Stimulated activated CD8-positive, alpha-beta memory T cell treated with anti-CD3 and anti-CD28 coated beads, Interleukin-4, amount 100 ng/mL, for 24 hours (primary cell): ENCODE results near the gene ZKSCAN2.

Source experiments
- DNase-seq: peaks from one replicate; pipeline ENCODE4 v3.0.0-alpha.2; 2020; ENCODE audit warnings: low read depth

Gene ZKSCAN2

DNA sequence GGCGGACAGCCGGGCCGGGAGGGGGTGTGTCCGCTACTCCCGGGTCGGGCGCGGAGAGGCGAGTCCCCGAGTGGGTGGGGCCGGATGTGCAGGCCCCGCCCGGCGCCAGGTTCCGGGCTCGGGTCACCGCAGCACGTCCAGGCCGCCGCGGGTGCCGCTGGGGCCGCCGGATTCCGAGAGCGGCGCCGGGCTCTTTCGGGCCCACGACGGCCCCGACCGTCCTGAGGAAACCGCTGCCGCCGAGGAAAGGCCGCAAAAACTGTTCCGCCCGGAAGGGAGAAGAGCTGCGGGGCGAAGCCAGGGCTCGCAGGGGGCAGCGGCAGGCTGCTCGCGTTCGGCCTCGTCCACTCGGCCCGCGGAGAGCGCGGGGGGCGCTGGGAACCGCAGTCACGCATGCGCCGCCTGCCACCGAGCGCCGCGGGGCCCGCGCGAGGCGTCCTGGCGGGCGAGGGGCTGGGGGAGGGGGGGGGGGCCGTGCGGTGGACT, at the start of gene ZKSCAN2:
Gene ZKSCAN2, minus strand, starts transcription at position 376 of the 486 bp plus-strand sequence. CDS start 718 bp downstream, outside the sequence.
- DNase-seq, result peak; percentile 79

DNA sequence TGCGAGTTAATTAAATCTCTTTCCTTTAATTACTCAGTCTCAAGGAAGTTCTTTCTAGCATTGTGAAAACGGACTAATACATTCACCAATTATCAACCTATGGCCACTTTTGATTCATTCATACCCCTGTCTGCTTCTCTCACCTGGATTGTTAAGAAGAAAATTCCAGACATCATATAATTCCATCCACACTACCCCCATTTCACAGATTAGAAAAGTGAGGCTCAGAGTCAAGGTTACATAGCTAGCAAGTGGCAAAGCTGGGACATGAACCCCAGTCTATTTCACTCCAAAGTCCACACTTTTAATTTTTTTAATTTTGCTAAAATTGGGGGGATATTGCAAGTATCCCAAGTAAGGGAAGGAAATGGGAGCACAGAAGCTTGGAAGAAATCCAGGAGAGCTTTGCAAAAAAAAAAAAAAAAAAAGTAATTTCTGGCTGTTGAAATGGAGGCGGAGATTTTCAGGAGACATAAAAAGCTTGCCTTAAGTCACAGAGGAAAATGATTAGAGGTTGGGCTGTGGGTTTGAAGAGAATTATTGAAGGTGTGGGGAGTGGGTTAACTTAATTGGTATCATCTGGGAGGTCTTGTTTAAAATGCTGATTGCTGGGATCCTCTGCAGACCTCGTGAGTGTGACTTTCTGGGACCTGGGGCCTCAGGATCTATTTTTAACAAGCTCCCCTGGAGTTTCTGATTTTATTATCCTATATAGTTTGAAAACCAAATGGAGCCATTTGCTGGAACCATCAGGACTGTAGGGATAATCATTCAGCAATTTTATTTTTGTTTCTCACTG, 42.3 kb upstream of the ZKSCAN2 start:
- DNase-seq, result no peak

DNA sequence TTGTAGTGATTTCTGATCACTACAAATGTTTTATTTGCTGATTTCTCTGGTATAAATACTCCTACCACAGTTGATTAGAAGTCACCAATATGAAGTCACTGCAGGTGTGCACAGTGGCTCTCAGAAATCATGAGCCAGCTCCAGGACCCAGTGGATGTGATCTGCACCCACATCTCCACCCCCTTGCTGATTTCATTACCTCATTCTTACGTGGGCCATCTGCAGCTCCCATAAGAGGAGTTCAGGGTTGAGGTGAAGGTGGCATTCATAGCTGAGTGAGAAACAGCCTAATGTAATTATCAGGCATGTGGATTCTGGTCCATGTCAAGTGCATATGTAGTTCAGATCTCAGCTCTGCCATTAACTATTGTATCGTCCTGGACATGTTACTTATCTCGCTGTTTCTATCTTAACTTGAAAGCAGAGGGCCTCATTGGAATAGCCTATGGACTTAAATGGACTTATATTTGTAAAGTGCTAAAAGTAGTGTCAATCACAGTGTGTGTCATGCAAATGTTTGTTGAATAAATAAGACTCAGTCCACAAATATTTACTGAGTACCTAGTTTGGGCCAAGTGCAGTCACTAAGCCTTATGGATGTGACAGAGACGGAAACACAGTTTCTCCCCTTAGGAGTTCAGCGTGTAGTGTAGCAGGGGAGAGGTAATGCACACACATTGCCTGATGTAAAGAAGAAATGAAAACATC, 40.7 kb upstream of the ZKSCAN2 start:
- no peak for DNase-seq

DNA sequence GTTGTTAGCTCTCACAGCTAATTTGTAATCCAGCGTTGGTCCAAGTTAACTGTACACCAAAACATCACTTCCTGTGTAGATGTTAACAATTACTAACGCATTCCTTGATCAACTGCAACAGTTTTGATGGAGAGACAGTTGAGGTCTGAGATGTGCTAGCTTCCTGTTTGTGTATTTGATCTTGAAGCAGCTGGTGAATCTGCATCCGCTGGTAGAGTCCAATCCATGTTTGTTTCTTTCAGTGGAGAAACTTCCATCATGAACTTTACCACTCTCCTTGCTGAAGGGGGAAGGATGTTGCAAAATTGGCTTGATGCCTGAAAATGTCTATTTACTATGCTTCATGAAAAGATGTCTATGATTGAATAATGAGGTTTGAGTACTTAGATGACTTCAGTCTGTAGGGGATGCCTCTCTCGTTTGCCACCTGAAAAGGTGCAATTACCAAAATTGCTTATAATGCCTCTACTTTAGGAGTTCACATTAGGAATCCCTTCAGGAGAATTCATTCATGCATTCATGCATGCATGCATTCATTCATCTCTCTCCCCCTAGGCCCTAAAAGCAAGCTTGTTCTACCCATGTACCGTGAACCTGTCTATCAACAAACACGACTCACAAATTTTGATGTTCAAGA, 39.6 kb upstream of the ZKSCAN2 start:
- no peak for DNase-seq

DNA sequence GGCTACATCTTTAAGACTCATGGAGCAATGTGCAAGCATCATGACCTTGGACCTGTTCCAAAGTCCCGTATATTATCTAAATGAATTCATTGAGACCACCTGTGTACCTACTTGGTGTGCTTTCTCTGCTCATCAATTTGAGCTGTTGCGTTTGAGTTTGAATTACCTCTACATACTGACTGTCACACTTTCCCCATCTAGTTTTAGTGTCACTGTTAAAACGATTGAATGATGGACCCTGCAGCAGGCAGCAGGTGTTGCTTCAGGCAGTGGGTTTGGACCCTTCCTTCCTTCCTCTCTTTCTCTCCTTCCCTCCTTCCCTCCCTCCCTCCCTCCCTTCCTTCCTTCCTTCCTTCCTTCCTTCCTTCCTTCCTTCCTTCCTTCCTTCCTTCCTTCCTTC, 33.9 kb upstream of the ZKSCAN2 start:
- no peak for DNase-seq

DNA sequence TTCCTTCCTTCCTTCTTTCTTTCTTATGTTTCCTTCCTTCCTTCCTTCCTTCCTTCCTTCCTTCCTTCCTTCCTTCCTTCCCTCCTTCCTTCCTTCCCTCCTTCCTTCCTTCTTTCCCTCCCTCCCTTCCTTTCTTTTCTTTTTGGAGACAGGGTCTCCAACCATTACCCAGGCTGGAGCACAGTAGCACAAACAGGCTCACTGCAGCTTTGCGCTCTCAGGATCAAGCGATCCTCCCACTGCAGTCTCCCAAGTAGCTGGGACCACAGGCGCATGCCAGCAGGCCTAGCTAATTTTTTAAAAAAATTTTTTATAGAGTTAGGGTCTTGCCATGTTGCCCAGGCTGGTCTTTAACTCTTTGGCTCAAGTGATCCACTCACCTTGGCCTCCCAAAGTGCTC, 31.8 kb upstream of the ZKSCAN2 start:
- DNase-seq, result no peak

DNA sequence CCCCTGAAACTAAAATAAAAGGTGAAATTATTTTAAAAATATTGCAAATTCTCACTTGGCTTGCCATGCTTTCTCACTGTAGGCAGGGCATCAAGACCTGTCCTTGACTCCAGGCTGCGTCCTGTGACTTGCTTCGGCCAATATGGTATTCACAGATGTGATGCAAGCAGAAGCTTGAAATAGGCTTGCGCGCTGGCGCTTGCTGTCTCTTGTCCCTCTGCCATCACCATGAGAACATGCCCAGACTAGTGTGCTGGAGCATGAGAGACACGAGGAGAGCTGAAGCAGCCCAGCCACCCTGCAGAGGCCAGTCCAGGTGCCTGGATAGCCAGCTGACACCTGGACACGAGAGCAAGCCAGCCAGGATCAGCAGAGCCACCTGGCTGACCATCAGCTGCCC, 21.8 kb upstream of the ZKSCAN2 start:
- no peak for DNase-seq

DNA sequence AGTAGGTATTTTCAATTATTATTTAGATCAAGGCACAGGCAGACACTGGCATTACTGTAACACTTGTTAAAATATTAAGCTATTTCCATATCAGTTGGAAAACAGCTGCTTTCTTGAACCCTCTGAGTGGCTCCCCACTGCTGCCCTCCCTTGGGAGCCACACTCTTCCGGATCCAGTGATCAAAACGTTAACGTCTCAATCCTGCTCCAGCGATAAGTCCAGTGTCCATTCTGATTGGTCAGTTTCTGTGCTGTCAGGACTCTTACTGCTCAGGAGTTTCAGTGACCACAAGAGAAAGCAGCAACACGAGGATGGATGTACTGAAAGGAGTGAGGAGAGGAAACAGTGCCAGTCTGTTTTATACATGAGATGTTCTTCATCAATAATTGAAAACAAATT, 13.8 kb upstream of the ZKSCAN2 start:
- DNase-seq, result no peak

DNA sequence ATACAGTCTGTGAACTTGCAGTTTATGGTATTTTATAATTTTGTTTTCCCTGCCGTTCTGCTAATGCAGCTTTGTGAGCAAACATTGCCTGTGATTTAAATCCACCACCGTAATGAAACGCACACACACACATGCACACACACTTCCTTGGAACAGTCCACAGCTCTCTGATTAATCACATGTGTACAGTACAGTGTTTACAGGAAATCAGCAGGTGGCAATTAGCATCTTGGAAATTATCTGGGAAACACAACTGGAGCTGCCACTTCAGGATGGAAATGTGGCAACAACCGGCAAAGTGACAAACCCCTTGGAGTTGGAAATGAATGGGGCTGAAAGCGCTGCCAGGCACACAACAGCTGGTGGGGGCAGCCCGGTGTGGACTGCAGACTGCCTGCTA, 12.9 kb upstream of the ZKSCAN2 start:
- DNase-seq, result no peak

DNA sequence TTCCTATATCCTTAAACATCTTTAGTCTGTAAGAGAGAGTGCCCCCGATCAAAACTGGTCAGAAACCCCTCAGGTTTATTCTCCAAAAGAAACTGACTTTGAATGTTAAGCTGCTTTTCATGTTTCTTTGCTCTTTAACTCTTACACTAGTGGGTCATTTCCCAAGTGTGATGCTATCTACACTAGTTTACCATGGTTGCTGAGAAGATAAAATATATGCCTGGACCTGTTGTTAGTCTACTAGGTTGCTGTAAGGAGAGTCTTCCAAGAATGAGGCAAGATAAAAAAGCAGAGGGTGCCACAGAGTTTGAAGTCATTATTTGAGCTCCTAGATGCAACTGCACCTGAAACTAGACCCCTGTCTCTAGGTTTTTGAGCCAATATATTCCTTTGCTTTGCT, 12.2 kb upstream of the ZKSCAN2 start:
- DNase-seq, result no peak

DNA sequence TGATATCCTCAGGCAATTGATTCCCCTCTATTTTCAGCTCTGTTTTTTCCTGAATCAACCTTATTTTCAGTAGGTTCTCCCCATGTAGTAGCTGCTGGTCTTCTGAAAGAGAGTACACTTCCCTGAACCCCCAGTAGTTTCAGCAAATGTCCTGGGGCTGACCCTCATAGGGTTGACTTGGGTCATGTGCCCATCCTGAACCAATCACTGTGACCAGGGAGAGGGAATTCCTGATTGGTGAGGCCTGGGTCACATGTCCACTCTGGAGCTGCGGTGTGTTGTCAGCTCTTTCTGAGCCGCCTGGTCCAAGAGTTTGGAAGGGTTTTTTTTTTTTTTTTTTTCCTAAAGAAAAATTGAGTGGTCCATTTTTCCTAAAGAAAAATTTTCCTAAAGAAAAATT, 8.3 kb upstream of the ZKSCAN2 start:
- DNase-seq, result no peak

DNA sequence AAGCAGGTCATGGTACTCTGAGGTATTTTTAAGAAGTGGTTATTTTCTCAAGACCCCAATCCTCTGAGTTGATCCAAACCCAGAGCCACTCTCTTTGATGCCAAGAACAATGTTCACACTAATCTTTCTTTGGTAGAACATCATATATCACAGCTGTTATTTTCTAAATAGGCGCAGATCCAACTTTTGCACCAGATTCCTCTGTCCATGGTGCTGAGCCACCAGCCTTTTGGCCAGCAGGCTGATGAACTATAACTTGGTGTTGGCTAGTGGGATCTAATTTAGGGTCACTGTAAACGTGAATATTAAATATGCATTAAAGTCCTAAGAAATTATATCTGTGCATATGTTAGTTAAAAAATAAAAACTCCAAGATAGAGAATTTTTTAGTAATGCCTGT, 7.0 kb upstream of the ZKSCAN2 start:
- no peak for DNase-seq

DNA sequence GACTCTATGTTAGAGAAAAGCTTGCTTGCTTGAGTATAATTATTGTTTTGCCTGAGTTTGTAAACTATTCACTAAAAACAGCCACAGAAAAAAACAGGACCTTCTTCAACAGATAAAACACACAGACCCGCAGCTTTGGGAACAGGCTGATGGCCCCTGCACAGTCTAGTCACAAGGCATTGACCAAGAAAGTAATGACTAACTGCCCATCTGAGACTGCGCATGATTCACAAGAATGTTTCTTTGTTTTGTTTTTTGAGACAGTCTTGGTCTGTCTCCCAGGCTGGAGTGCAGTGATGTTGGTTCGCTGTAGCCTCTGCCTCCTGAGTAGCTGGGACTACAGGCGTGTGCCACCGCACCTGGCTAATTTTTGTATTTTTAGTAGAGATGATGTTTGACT, 2.8 kb upstream of the ZKSCAN2 start:
- DNase-seq, result no peak

DNA sequence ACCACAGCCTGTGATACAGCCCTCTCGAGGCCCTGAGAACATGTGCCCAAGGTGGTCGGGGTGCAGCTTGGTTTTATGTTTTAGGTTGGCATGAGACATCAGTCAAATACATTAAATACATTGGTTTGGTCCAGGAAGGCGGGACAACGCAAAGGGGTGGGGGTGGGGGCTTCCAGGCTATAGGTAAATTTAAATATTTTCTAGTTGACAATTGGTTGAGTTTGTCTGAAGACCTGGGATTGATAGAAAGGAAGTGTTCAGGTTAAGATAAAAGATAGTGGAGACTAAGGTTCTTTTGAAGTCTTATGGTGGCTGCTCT, 1.2 kb upstream of the ZKSCAN2 start:
- DNase-seq, result no peak

DNA sequence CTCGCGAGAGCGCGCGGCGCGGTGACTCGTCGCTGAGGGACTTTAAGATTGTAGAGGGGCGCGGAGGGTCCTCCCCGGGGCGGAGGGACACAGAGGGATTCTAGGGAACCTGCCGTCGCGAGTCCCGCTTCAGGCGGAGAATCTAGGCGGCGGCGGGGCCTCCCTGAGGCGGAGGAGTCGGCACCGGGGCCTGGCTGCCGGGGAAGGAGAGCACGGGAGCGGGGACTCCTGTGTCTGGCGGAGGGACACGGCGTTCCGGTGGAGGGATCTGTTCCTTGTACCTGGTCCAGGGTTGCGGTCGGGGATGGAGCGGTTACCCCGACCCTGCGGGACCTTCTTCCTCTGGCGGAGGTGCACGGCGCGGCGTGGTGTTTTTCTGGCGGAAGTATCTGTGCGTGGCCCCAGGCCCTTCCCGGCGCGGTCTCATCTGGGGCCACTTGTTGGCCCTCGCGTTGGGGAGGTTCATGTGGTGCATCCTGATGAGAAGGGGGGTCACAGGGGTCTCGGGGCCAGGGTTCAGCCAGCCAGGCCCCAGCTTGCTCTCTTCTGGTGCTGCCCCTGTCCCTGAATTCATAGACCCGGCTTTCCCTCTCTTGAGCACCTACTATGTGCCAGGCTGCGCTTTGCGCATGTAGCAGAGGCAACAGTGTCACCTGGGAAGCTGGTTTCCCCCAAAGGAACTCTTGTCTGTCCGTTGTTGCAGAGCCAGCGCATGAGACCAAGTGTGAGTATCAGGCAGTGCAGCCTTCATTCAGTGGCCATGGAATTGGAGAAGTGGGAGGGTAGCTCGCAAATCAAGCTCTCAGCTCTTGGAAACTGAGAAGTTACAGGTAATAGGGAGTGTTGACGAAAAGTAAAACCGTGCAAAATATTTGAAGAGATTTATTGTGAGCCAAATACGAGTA, 563 bp upstream of the ZKSCAN2 start:
- DNase-seq, result peak; percentile 65

DNA sequence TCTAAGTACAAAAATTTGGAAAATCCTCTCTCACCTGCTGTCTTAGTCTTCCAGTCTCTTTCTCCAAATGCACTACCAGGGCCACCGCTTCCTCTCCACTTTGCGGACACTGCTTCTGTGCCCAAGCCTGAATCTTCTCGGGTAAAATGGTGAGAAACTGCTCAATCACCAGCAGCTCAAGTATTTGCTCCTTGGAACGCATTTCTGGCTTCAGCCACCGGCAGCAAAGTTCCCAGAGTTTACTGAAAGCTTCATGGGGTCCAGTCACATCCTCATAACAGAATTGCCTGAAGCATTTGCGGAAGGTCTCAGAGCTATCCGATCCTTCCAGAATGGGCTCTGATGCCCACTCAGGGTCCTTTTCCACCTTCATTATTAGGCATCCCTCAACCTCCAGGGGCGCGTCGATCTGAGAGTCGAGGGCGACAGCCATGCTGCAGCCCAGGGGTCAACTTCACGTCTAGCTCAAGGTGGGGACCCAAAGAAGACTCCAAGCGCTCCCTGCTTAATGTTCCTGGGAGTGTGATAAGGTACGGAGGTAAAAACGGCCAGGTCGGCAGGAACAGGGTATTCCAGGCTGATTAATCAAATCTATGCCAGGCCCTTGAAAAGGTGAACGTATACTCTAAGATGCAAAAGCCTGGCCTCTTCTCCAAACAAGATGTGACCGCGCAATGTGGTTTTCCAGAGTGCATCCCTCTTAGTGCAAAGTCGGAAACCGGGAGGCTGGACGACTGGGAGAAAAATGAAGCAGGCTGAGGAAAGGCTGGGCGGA, 763 bp downstream of the ZKSCAN2 start:
- no peak for DNase-seq

DNA sequence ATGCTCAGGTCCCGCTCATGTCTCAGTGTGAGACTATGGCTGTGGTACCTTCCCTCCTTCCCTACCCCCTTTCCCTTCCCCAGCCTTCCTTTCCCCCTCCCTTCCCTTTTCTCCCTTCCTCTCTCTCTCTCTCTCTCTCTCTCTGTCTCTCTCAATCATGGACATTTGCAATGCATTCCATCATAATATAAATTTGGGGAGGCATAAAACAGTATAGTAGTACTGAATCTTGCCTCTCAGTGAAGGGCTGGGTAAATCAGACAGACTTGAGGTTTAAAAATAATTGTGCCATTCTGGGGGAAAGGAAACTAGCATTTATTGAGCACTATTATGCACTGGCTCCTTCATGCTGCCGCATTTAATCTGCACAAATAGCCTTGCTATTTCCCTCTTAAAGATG, 4.3 kb downstream of the ZKSCAN2 start:
- no peak for DNase-seq

DNA sequence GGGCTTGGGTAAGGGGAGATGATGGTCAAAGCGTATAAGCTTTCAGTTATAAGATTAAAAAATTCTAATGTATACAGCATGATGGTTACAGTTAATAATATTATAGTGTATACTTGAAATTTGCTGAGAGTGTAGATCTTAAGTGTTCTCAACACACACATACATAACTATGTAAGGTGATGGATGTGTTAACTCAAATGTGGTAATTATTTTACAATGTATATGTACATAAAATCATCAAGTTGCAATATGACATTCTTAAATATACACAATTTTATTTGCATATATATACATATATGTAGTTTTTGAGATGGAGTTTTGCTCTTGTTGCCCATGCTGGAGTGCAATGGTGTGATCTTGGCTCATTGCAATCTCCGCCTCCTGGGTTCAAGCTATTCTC, 7.2 kb downstream of the ZKSCAN2 start:
- no peak for DNase-seq

DNA sequence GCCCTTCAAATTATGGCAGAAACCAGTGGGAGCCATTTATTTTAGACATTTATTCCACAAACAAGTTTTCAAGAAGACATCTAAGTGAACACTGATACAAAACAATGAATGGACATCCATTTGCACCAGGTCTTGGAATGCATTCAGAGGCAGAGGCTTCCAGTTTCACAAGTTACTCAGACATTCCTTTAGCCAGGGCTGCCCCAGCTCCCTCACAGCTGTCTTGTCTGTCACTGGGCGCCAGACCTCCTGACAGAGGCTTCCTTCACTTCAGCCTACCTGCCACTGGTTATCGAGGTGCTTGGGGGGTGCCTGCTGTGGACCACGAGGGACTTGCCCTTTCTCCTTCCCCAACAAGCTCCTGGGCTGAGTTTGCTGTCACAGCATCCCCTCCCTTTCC, 21.7 kb downstream of the ZKSCAN2 start:
- DNase-seq, result no peak

DNA sequence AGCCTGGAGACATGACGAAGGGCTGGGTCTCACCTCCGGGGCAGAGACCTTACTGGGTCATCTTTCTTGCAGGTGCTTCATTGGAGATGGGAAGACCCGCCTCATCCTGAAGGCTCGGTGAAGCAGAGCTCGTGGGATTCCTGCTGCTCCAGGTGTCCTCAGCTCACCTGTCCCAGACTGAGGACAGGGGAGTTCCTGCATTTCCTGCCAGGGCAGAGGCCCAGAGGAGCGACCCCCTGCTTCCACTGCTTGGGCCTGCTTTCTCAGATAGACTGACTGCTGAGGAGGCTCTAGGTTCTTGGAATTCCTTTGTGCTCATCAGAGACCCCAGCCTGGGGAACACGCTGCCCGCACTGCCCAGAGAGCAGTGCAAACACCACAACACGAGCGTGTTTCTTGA, 29.3 kb downstream of the ZKSCAN2 start:
- no peak for DNase-seq

DNA sequence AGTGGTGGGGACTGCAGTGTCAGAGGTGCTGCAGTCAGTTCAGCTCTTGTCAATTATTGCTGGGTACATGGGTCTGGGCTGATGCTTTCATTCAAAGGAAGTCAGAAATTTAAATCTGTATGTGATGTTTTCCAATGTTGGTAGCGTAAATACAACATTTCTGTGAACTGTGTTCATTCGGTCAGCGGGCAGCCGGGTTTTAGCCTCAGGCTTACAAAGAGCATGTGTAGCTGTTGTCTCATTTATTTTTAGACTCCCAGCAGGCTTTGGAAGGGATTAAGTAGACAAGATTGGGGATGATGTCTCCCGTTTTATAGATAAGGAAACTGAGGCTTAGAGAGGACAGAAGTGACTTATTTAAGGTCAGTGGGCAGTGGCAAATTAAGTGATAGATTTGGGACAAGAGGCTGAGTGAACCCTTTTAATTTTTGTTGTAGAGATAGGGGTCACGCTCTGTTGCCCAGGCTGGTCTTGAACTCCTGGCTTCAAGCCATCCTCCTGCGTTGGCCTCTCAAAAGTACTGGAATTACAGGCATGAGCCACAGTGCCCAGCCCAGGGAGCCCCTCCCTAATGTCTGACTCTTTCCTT, 32.8 kb downstream of the ZKSCAN2 start:
- no peak for DNase-seq
